Suppressor macrophage treated with lipopolysaccharide for 1 hour (primary cell): ENCODE results near the gene MUCL3.

Source experiments
- DNase-seq, 3 donors: peaks; one replicate each; pipeline ENCODE4 v3.0.0-alpha.2; 2020 to 2022

MUCL3 gene

DNA sequence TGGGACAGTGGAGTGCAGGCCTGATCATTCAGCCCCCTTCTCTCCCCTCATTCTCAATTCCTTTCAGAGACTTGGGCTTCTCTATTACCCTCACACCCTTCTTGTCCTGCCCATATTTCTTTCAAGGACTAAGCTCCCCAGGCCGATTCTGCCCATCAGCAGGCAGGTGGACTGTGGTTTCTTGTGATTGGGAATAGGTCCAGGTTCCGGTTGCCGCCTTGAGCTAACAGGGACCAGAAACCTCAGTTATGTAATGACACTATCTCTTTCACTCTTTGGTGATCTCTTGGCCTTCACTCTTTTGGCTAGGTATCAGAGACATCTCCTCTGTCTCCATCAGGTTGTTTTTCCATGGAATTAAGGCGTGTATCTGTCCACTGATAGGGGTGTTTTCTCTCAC, 6.5 kb downstream of the MUCL3 start:
- no peak for DNase-seq

DNA sequence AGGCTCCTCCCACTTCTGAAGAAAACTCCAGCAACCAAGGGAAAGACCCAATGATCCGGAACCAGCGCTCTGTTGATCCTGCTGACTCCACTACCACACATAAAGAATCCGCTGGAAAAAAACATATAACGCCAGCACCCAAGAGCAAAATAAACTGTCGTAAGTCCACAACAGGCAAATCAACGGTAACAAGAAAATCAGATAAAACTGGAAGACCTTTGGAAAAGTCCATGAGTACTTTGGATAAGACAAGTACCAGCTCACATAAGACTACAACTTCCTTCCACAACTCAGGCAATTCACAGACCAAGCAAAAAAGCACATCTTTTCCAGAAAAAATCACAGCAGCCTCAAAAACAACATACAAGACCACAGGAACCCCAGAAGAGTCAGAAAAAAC, 8.0 kb downstream of the MUCL3 start:
- no peak for DNase-seq

DNA sequence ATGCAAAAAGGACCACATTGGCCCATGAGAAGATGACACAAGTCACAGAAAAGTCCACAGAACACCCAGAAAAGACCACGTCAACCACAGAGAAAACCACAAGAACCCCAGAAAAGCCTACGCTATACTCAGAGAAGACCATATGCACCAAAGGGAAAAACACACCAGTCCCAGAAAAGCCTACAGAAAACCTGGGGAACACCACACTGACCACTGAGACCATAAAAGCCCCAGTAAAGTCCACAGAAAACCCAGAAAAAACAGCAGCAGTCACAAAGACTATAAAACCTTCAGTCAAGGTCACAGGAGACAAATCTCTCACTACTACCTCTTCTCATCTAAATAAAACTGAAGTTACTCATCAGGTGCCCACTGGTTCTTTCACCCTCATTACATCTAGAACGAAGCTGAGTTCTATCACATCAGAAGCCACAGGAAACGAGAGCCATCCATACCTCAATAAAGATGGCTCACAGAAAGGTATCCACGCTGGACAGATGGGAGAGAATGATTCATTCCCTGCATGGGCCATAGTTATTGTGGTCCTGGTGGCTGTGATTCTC, 11.2 kb downstream of the MUCL3 start:
- peak in 1 of 3 donors; percentile 12 for DNase-seq

DNA sequence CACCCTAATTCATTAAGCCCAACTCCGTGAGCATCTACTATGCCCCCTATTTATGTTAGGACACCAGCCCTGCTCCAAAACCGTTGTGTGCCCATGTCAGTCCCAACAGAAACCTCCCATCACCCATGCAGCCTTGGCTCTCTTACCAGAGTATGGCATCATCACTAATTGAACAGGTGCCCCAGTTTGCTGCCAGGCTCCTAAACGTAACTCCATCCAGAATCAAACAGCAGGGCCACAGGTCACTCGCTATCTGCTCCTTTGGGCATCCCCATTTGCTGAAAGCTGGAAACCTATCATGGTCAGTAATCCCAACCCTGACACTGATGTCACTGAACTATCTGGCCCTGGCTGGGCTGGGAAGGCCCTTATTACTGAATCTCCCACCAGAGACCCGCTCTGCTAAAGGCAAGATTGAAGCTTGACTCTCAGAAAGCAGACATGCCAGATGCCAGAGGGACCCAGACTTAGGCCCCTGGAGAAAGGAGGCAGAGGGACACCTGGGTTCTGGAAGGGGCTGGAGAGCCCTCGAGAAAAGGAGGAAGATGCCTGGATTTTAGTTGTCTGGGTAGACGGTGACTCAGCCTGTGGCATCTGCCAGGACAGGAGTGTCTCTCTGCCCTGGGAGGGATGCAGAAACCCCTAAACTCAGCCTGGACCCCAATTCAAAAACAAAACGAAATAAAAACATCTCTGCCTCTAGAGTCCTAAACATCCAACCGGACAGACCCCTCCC, 14.0 kb downstream of the MUCL3 start:
- DNase-seq: peak in 1 of 3 donors; percentile 25

DNA sequence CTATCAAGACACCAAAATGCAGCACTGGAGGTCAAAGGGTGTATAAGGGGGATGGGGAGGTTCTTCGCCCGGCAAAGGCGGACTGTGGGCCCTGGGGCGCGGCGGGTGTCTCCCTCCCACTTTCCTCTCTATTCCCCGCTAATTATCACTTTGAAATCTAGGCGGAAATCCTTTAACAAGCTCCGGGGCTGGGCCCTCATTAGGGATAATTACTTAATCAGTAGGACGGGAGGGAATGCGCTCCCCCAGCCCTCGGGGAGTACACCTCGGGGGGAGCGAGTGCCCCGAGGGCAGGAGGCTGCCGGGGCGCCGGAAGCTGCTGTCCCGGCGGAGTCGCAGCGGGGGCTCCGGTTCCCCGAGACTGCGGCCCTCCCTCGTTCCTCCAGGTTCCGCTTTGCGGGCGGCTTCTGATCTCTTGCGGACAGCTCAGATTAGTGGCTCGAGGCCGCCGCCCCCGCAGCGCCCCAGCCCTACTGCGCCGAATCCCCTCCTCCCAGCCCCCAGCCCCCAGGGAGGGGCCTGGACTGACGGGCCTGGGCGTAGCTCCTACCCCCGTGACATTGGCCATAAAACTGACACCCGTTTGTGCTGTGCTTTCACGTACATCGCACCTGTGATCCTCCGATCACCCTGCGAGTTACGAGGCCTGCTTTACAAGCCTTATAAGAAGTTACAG, 14.7 kb downstream of the MUCL3 start:
- peak; percentile 66 to 86 (median 75) for DNase-seq

DNA sequence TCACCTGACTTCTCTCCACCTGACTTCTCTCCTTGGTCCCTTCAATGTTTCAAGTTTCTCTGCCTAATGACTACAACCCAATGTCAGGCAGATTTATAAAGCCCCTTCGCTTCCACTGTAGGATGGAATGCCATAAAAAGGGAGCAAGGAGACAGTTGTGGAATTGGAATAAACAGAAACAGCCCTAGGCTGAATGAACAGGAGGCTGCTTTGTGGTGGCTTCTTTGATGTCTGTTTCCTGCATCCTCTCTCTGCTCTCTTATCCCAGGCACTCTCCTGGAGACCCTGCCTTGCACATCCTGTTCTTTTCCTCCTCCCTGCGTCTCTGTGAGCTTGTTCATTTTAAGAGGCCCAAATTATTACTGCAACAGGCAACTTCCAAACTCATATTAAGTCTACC, 16.9 kb downstream of the MUCL3 start:
- no peak for DNase-seq

DNA sequence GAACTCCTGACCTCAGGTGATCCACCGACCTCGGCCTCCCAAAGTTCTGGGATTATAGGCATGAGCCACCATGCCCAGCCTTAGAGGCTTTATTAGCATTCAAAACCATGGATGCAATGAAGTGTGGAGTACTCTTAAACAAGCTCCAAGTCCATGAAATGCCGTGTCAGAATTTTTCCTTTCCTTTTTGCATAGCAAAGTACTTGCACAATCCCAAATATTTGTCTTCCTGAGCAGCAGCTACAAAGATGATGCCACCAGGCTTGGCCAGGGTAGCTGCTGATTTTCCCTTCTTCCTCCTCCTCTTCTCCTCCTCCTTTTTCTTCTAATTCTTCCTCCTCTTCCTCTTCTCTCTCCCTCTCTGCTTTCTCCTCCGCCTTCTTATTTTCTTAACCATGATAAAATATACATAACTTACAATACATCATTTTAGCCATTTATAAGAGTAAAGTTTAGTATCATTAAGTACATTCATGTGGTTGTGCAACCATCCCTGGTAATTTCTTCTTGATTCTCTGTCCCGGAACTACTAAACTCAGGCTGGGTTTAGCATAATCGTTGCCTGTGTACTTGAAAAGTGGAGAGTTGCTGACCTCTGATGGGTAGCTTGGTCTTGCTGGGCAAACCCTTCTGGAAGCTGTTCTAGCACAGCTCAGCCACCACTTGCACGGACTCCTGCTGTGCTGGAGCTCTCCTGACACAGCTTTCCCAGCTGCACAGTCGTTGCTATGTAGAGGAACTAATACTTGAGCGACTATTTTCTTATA, 20.3 kb downstream of the MUCL3 start:
- peak in 1 of 3 donors; percentile 15 for DNase-seq

DNA sequence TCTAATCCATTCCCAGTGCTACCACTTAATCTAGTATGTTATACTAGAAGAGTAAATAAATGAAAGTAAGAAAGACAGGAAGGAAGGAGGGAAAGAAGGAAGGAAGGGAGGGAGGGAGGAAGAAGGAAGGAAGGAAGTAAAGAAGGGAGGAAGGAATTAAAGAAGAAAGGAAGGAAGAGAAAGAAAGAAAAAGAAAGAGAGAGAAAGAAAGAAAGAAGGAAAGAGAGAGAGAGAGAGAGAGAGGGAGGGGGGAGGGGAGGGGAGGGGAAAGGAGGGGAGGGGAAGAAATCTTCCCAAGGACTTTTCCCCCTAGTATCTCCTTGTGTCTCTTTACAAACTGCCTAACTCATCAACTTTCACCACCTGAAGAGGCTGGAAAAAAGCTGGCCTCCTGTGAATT, 21.9 kb downstream of the MUCL3 start:
- no peak for DNase-seq

DNA sequence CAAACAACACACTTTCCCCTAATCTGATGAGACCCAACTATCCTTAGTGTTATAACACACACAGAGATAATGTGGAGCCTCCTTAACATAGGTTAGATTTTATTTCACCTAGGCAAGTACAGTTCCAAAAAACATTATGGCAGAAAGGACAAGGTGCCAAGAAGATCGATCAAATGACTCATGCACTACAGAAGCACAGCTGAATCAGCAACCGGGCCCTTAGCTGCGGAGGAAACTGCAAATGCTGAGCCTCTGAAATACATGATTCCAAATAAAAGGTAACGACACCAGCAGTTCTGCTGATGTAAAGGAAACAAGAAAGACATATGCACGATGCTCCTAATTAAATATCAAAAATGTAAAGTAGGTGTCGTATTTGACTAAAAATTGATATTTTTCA, 22.9 kb downstream of the MUCL3 start:
- DNase-seq: no peak

DNA sequence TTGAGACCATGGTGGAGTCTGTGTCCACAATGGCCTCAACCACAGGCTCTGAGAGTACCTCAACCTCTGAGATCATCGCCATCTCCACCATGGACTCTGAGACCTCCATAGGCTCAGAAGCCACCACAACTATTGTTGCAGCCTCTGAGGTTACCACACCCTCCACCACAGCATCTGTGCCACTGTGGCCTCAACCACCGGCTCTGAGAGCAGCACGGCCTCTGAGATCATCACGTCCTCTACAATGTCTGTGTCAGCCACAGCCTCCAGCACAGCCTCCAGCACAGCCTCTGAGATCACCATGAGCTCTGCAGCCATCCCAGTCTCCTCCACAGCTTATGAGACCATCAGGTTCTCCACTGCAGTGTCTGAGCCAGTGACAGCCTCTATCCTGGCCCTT, 23.3 kb downstream of the MUCL3 start:
- no peak for DNase-seq

DNA sequence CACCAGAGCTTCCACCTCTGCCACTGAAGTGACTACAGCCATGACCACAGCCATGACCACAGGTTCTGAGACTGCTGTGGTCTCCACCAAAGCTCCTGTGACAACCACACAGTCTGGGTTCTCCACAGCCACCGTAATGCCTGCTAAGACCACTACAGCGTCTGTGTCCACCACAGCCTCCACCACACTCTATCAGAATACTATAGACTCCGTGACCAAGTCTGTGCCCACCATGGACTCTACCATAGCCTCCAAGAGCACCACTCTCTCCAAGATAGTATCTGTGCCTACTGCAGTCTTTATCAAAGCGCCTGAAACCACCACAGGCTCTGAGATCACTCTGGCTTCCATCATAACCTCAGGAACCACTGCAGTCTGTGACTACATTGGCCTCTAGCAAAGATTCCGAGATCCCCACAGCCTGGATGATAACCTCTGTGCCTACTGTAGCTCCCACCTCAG, 24.4 kb downstream of the MUCL3 start:
- no peak for DNase-seq

DNA sequence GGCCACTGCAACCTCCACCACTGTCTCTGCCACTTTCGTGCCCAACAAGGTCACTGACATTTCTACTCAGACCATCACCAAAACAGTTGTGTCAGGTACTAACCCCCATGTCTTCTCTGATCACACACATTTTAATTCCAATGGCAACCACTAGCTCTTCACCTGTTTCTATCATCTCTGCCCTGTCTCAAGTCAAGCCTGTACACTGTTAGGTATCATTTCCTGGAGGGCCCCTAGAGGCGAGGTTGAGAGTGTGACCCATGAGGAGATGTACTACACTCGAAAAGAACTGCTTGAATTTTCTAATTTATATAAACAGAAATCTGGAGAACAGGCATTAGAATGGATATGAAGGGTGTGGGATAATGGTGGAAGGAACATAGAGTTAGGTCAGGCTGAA, 25.4 kb downstream of the MUCL3 start:
- no peak for DNase-seq

DNA sequence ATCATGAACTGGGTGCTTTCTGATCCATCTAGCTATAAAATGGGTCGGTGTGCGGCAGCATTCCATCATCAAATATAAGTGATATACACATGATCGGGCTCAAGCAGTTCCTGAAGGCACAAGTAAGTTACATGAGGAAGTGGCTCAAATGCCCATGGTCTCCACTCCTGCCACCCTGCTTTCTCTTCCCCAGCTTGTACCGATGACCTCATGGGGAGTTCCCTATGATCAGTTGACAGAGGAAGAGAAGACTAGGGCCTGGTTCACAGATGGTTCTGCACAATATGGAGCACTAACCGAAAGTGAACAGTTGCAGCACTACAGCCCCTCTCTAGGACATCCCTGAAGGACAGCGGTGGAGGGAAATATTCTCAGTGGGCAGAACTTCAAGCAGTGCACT, 28.4 kb downstream of the MUCL3 start:
- DNase-seq: peak; percentile 83 to 87 (median 84)

DNA sequence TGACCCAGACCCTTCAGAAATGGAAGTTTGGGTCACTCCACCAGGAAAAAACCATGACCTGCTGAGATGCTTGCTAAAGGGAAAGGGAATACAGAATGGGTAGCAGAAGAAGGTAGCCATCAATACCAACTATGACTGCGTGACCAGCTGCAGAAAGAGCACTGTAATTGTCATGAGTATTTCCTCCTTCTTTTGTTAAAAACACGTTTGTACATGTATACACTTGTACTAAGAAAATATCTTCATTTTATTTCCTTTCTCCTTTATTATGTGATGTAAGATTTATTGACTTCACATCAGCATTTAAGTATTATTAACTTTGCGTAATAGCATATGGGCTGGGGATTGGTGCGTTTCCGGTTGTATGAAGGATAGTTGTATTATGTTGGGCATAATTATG, 30.2 kb downstream of the MUCL3 start:
- no peak for DNase-seq

DNA sequence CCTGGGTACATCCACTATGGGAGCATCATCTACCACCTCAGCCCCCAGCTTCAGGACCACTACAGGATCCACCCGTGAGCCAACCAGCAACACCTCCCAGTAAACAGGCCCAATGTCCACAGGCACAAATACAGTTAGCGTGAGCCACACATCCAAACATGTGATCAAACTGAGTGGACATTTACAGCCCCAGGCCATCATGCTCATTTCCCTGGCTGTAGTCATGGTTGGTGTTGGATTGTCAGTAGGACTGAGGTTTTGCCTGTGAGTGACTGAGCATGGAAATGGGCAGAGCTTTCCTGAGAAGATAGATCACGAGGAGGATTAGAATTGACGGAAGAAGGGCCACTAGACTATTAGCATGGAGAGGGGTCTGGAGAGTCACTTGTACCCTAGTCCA, 32.0 kb downstream of the MUCL3 start:
- no peak for DNase-seq

DNA sequence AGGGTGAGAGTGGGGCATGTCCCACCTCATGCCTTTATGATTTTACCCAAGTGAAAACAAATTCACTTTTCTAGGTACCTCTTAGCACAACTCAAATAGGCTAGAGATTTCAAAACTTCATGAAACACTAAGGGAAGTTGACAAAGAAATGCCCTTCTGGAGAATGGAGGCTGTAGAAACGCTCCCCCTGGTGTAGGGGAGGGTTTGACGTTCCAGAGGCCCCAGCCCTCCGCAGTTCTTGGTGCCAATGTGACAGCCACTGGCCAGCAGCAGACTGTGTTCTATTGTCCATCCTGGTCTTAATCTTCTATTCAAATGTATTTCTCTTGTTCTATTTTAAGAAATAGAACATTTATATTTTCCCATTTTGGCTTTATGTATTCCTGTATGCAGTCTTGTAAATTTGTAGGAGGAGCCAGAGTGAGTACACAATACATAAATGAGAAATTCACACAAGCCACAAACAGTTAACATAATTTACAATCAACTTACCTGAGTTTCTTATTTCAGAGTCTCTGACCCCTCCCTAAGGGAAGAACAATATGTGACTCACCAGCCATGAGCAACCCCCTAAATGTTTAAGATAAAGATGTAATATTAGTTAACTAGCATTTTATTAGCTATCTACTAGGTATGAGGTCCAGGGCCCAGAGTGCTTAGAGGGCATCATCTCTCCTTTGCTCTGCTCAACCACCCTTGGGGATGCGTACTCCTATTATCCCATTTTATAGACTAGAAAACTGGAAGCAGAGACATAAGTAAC, 33.9 kb downstream of the MUCL3 start:
- DNase-seq: no peak

DNA sequence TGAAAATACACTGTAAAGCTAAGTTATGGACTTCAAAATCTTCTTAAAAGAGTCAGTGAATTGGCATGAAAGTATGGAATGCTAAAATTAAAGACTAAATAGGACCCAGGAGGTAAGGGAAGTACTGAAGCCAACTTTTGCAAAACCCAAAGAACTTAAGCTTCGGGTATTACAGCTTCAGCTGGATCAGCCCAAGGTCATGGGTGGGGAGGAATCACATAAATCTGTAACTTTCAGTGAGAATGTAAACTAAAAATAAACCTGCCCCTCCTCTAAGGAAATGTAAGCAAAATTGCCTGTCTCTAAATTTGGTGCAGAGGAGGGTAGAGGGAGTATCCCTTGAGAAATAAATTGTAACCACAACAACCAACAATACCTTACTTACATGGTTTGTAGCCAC, 38.4 kb downstream of the MUCL3 start:
- no peak for DNase-seq

DNA sequence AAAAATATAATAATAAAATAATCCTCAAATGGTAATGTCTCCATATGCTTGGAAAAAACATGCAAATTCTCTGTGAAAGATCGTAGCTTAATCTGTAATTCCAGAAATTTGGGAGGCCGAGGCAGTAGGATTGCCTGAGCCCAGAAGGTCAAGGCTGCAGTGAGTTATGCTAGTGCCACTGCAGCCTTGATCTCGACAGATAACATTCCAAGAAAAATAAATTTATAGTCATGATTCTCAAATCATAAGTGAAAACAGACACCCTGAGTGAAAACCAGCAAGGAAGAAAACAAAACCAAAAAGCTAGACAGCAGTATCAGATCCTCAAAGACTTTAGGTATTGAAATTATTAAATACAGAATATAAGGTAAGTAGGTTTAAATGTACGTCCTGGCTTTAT, 38.9 kb downstream of the MUCL3 start:
- no peak for DNase-seq

DNA sequence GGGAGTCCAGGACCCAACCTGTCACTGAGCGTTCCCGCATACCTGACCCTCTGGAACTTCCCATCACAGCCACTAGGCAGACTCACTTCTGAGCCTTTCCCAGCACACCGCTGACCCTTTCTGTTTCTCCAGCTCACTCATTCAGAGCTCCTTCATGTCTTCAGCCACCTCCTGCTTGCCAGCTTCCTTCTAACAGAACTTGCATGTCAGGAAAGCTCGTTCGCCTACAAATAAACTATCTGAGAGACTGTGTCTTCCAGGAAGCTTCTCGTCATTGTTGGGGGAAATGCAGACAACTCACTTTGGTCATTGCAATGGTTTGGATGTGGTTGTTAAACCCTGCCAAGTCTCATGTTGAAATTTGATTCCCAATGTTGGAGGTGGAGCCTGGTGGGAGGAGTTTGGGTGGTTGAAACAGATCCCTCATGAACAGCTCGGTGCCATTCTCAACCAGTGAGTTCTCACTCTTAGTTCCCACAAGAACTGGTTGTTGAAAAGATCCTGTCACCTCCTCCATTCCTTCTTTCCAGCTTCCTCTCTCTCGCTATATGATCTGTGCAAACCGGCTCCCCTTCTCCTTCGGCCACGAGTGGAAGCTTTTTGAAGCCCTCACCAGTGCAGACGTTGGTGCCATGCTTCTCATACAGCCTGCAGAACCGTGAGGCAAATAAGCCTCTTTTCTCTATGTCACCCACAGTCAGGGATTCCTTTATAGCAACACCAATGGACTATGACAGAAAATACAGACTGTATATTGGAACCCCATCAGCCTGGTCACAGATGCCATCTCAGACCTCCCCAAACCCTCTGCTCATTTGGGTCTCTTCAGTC, 41.4 kb downstream of the MUCL3 start:
- DNase-seq: no peak

DNA sequence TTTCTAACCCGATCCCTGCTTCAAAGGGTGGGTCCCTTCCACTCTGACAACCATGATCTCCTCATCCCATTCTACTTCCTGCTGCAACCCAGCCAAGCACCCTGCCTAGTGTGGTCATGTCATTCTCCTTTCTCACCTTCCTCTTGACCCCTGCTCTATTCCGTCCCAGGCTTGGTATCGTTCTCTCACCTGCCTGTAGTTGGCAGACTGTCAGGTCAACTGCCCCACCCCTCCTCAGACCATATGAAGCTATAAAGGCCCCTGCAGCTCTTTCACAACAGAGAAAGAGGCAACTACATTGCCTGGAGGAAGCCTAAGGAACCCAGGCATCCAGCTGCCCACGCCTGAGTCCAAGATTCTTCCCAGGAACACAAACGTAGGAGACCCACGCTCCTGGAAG, 42.7 kb downstream of the MUCL3 start, which contains the start of gene MUC21:
TSS of gene MUC21 (plus strand) at position 280 of the 400 bp plus-strand sequence. CDS start 241 bp downstream, outside the sequence.
- DNase-seq: no peak

DNA sequence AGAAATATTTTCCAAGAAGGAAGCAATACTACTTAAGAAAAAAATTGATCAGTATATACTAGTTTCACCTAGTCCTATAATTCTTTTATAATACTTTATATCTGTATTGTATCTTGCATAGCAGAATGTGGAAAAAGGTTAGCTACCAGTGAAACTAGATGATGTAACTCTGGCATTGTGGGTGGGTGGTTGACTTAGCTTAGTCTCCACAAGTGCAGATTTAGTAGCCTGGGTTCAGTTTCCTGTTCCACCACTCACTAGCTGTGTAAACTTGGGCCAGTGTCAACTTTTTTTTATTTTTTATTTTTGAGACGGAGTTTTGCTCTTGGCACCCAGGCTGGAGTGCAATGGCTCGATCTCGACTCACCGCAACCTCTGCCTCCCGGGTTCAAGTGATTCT, 44.7 kb downstream of the MUCL3 start:
- peak; percentile 43 to 60 (median 48) for DNase-seq

DNA sequence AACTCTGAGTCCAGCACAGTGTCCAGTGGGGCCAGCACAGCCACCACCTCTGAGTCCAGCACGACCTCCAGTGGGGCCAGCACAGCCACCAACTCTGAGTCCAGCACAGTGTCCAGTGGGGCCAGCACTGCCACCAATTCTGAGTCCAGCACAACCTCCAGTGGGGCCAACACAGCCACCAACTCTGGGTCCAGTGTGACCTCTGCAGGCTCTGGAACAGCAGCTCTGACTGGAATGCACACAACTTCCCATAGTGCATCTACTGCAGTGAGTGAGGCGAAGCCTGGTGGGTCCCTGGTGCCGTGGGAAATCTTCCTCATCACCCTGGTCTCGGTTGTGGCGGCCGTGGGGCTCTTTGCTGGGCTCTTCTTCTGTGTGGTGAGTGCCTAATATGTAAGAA, 46.5 kb downstream of the MUCL3 start:
- no peak for DNase-seq
